ENCODE data around the gene PSMG4. TPM values are rescaled to one million over a fixed set of nuclear protein-coding genes. Genes with fewer than 3 reads are reported as not detected.

The PSMG4 gene
- total and polyA plus RNA-seq, 9 of the 15 experiments (the other 6 are each of a cell fraction or from before 2014, with no cell fraction given) = 12.9 to 185 (median 52.0) TPM

DNA sequence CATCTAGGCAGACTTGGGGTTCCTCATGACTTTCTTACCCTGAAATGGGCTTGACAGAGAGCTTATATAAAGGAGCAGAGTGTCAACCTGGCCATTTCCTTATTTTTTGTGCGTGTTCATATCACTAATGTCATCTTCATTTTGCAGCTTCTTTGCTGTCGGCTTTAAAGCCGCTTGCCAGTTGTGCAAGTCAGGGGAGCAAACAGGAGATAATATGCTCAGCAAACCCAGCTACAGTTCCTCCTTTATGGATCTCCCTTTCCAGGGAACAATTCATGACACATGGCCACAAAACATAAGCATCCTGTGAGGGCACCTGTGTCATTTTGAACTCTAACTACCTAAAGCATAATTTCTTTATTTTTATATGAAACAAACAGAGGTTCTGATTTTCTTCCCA lies 24.8 kb upstream of the PSMG4 start:
- no TSS peak for BruUV-seq (replicated peaks)
- no peaks in the 10 kb centered on the region for H4K20me1 ChIP-seq (replicated peaks; ENCODE audit: control insufficient read depth, insufficient read depth, low read length)
- no peaks in the 10 kb centered on the region for H3K9me1 ChIP-seq (ENCODE audit: control insufficient read depth, insufficient read depth, low read length)
- no peaks in the 10 kb centered on the region for H3K79me2 ChIP-seq (ENCODE audit: control insufficient read depth, insufficient read depth, low read length)
- intact Hi-C loops (cut with micrococcal nuclease) (no loop called here), in situ Hi-C loops (cut with MboI) (no loop called here)
- DNase-seq (ENCODE audit: extremely low read depth in 1 of 4, low spot score in 3 of 4) (no peak), ATAC-seq (no peak), FAIRE-seq (no peak)
- no peak overlapping the region for H3K9ac ChIP-seq (ENCODE audit: insufficient read depth in 1 of 2, low read depth in 2 of 2, low read length in 2 of 2)
- H2AFZ ChIP-seq (ENCODE audit: low read depth, low read length) = no peak overlapping the region
- ChIA-PET POLR2A (interaction anchor here (0.5 to 2.2 kb wide), 2 partner anchors 75 to 220 kb away, joined by 3 to 7 read pairs; partner anchors contain the start of gene TUBB2A), CTCF (ENCODE audit: low intra/inter-chr PET ratio) (no interaction called here)
- H3K27ac ChIP-seq (ENCODE audit: extremely low read depth, low read depth, low read length) = no peak overlapping the region
- no peaks in the 10 kb centered on the region for H3K9me3 ChIP-seq (replicated peaks; ENCODE audit: control insufficient read depth, insufficient read depth, low read depth, low read length)
- WGBS (ENCODE audit: insufficient coverage, low coverage, missing lambda C conversion rate) = 0% methylated on average over 3 of the region's 3 CpGs
- no peak overlapping the region for H3K4me3 ChIP-seq
- H3K4me1 ChIP-seq (replicated peaks in 1 of 2; ENCODE audit: control insufficient read depth in 2 of 2, insufficient read depth in 2 of 2, low read length in 2 of 2) = peaks cover 22 to 34% of the 10 kb centered on the region in 2 experiments
- H3K36me3 ChIP-seq (ENCODE audit: control insufficient read depth, insufficient read depth, low read length) = no peaks in the 10 kb centered on the region
- H3K4me2 ChIP-seq (ENCODE audit: insufficient read depth, low read length) = no peak overlapping the region
- H3K27me3 ChIP-seq (ENCODE audit: control insufficient read depth in 2 of 2, insufficient read depth in 2 of 2, low read length in 2 of 2) = peaks cover 26 to 34% of the 10 kb centered on the region in 2 experiments; a peak in 4 of 5 replicates
- TF ChIP-seq TAF7 (tag; IDR thresholded peaks at IDR 0.05) = no peak
- TF ChIP-seq THRAP3 (IDR thresholded peaks at IDR 0.05; ENCODE audit: borderline replicate concordance) = no peak
- TF ChIP-seq, protein P1, sequence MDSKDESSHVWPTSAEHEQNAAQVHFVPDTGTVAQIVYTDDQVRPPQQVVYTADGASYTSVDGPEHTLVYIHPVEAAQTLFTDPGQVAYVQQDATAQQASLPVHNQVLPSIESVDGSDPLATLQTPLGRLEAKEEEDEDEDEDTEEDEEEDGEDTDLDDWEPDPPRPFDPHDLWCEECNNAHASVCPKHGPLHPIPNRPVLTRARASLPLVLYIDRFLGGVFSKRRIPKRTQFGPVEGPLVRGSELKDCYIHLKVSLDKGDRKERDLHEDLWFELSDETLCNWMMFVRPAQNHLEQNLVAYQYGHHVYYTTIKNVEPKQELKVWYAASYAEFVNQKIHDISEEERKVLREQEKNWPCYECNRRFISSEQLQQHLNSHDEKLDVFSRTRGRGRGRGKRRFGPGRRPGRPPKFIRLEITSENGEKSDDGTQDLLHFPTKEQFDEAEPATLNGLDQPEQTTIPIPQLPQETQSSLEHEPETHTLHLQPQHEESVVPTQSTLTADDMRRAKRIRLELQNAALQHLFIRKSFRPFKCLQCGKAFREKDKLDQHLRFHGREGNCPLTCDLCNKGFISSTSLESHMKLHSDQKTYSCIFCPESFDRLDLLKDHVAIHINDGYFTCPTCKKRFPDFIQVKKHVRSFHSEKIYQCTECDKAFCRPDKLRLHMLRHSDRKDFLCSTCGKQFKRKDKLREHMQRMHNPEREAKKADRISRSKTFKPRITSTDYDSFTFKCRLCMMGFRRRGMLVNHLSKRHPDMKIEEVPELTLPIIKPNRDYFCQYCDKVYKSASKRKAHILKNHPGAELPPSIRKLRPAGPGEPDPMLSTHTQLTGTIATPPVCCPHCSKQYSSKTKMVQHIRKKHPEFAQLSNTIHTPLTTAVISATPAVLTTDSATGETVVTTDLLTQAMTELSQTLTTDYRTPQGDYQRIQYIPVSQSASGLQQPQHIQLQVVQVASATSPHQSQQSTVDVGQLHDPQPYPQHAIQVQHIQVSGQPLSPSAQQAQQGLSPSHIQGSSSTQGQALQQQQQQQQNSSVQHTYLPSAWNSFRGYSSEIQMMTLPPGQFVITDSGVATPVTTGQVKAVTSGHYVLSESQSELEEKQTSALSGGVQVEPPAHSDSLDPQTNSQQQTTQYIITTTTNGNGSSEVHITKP (IDR thresholded peaks at IDR 0.05; ENCODE audit: partially characterized antibody) = no peak
- TF ChIP-seq, protein P2, sequence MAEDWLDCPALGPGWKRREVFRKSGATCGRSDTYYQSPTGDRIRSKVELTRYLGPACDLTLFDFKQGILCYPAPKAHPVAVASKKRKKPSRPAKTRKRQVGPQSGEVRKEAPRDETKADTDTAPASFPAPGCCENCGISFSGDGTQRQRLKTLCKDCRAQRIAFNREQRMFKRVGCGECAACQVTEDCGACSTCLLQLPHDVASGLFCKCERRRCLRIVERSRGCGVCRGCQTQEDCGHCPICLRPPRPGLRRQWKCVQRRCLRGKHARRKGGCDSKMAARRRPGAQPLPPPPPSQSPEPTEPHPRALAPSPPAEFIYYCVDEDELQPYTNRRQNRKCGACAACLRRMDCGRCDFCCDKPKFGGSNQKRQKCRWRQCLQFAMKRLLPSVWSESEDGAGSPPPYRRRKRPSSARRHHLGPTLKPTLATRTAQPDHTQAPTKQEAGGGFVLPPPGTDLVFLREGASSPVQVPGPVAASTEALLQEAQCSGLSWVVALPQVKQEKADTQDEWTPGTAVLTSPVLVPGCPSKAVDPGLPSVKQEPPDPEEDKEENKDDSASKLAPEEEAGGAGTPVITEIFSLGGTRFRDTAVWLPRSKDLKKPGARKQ (CRISPR knock-in tag; IDR thresholded peaks at IDR 0.05) = no peak
- TF ChIP-seq, protein P3, sequence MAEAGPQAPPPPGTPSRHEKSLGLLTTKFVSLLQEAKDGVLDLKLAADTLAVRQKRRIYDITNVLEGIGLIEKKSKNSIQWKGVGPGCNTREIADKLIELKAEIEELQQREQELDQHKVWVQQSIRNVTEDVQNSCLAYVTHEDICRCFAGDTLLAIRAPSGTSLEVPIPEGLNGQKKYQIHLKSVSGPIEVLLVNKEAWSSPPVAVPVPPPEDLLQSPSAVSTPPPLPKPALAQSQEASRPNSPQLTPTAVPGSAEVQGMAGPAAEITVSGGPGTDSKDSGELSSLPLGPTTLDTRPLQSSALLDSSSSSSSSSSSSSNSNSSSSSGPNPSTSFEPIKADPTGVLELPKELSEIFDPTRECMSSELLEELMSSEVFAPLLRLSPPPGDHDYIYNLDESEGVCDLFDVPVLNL (CRISPR knock-in tag; IDR thresholded peaks at IDR 0.05; ENCODE audit: low read depth) = no peak
- TF ChIP-seq ZNF79 (CRISPR knock-in tag; IDR thresholded peaks at IDR 0.05; ENCODE audit: low read depth) = no peak
- no peak for TF ChIP-seq CBX1 (IDR thresholded peaks at IDR 0.05; ENCODE audit: low read depth)
- TF ChIP-seq KAT8 (IDR thresholded peaks at IDR 0.05; ENCODE audit: low read depth) = no peak
- TF ChIP-seq EP400 (IDR thresholded peaks at IDR 0.05) = no peak
- TF ChIP-seq ZFPM2 (CRISPR knock-in tag; IDR thresholded peaks at IDR 0.05) = no peak
- TF ChIP-seq ETV5 (CRISPR knock-in tag; IDR thresholded peaks at IDR 0.05; ENCODE audit: low read depth) = no peak
- no peak for TF ChIP-seq HDAC6 (IDR thresholded peaks at IDR 0.05; ENCODE audit: low read depth, low read length)
- TF ChIP-seq, protein P4, sequence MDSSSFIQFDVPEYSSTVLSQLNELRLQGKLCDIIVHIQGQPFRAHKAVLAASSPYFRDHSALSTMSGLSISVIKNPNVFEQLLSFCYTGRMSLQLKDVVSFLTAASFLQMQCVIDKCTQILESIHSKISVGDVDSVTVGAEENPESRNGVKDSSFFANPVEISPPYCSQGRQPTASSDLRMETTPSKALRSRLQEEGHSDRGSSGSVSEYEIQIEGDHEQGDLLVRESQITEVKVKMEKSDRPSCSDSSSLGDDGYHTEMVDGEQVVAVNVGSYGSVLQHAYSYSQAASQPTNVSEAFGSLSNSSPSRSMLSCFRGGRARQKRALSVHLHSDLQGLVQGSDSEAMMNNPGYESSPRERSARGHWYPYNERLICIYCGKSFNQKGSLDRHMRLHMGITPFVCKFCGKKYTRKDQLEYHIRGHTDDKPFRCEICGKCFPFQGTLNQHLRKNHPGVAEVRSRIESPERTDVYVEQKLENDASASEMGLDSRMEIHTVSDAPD (CRISPR knock-in tag; IDR thresholded peaks at IDR 0.05) = no peak
- TF ChIP-seq SIN3A (IDR thresholded peaks at IDR 0.05; ENCODE audit: borderline replicate concordance in 2 of 2, control insufficient read depth in 1 of 2, low read depth in 2 of 2, low read length in 2 of 2) = no peak
